K562 (cell line): ENCODE results near the gene TBX1. TPM values are rescaled to one million over a fixed set of nuclear protein-coding genes. Genes with fewer than 3 reads are reported as not detected.
A peak's percentile ranks its signal among the peaks of the same experiment; 100 is the strongest.

Source experiments
- ATF4 ChIP-seq: fragments of 450-650 bp; formaldehyde crosslinking; IDR thresholded peaks from 2 replicates; pipeline ENCODE4 v1.4.0; 2022; ENCODE audit warnings: mild to moderate bottlenecking, moderate library complexity
- CHD4 ChIP-seq: fragments of 200-600 bp; sonication (generic); IDR thresholded peaks from 3 replicates; pipeline ENCODE4 v1.6.1; 2012; ENCODE audit warnings: low read depth, mild to moderate bottlenecking, mixed read lengths, low read length, inconsistent platforms; ENCODE audit not compliant: insufficient read depth, insufficient replicate concordance, poor library complexity, severe bottlenecking
- CSDE1 ChIP-seq, 2 experiments: fragments of 450-650 bp; IDR thresholded peaks; 2 replicates each; pipeline ENCODE4 v1.6.1; 2016; ENCODE audit warnings: mild to moderate bottlenecking in 1 of 2
- DEAF1 ChIP-seq: fragments of 450-650 bp; formaldehyde crosslinking; IDR thresholded peaks from 2 replicates; pipeline ENCODE4 v1.4.0; 2020; ENCODE audit warnings: mild to moderate bottlenecking, moderate library complexity
- ELF4 ChIP-seq: fragments of 450-650 bp; formaldehyde crosslinking; IDR thresholded peaks from 2 replicates; pipeline ENCODE4 v1.4.0; 2022; ENCODE audit warnings: missing genetic modification characterization
- FOS ChIP-seq: IDR thresholded peaks from 3 replicates; pipeline ENCODE4 v1.6.1; 2011; ENCODE audit not compliant: insufficient read length; ENCODE audit errors: extremely low read depth
- GATAD2A ChIP-seq: fragments of 450-650 bp; IDR thresholded peaks from 2 replicates; pipeline ENCODE4 v1.6.1; 2017
- HDAC1 ChIP-seq, 2 experiments: fragments of 450-650 bp; IDR thresholded peaks; 2 replicates each; pipeline ENCODE4 v1.6.1; 2016 to 2017; ENCODE audit warnings: inconsistent platforms in 1 of 2, mild to moderate bottlenecking in 1 of 2, moderate library complexity in 1 of 2
- HDAC6 ChIP-seq: IDR thresholded peaks from 2 replicates; pipeline ENCODE4 v1.6.1; 2012; ENCODE audit warnings: low read depth, mild to moderate bottlenecking, control low read depth, inconsistent platforms, low read length, moderate library complexity
- HES1 ChIP-seq: fragments of 450-650 bp; IDR thresholded peaks from 2 replicates; pipeline ENCODE4 v1.6.1; 2016; ENCODE audit warnings: low read depth, mild to moderate bottlenecking, moderate library complexity
- MYNN ChIP-seq, 2 experiments: sonication (generic); formaldehyde crosslinking in 1 of 2; IDR thresholded peaks; 2 replicates each; pipeline versions ENCODE4 v1.5.0 to v1.6.1; 2016 to 2020; ENCODE audit warnings: antibody characterized with exemption in 1 of 2, missing genetic modification reagents in 1 of 2
- PHF21A ChIP-seq: fragments of 450-650 bp; IDR thresholded peaks from 2 replicates; pipeline ENCODE4 v1.6.1; 2017; ENCODE audit warnings: low read depth, borderline replicate concordance
- PRDM10 ChIP-seq: fragments of 450-650 bp; IDR thresholded peaks from 2 replicates; pipeline ENCODE4 v1.6.1; 2018; ENCODE audit not compliant: partially characterized antibody
- STAT6 ChIP-seq: sonication (generic); formaldehyde crosslinking; IDR thresholded peaks from 2 replicates; pipeline ENCODE4 v1.8.1; 2023; ENCODE audit warnings: mild to moderate bottlenecking, missing genetic modification reagents
- ZBED1 ChIP-seq: IDR thresholded peaks from 2 replicates; pipeline ENCODE4 v1.6.1; 2014
- ZZZ3 ChIP-seq: fragments of 450-650 bp; IDR thresholded peaks from 2 replicates; pipeline ENCODE4 v1.6.1; 2016; ENCODE audit warnings: antibody characterized with exemption, mild to moderate bottlenecking, moderate library complexity
- polyA plus RNA-seq, 8 experiments: library from polyadenylated mRNA; depleted of rRNA in 4 of 8; stranded (reverse) in 5 of 8; unstranded in 3 of 8; fragments of >200 nt; fragmentation: Nextera tagmentation in 2 of 8; fragmentation: Illumina TruSeq in 1 of 8; extraction: Ambion mirVana in 2 of 8; extraction: Trizol in 1 of 8; gene quantifications; 2 replicates each; pipeline versions ENCODE4 v1.2.1 to v1.2.3, GENCODE V29; 2011 to 2014; ENCODE audit warnings: inconsistent platforms in 1 of 8, missing spikeins in 1 of 8
- total RNA-seq, 7 experiments: library from RNA; depleted of rRNA in 6 of 7; stranded (reverse); fragments of >200 nt in 6 of 7; fragmentation: Illumina TruSeq in 2 of 7; extraction: Trizol in 2 of 7; gene quantifications; 2 replicates each; pipeline versions ENCODE4 v1.2.1 to v1.2.3, GENCODE V29; 2011 to 2021; ENCODE audit warnings: low replicate concordance in 1 of 7

The TBX1 gene
- total and polyA plus RNA-seq, 9 of the 15 experiments (the other 6 are each of a cell fraction or from before 2014, with no cell fraction given) = 0.07 to 35.0 (median 3.9) TPM

- TF ChIP-seq CSDE1 (IDR thresholded peaks at IDR 0.05) (no peak), STAT6 (CRISPR knock-in tag) (peak; percentile 91; the same call in 1 of the 2 replicates), DEAF1 (CRISPR knock-in tag) (no peak), HDAC6 (0 out of 2 replicates have a peak, but pooled peaks have one; percentile 77), ZBED1 (peak; percentile 30; the same call in 1 of the 2 replicates), HES1 (no peak), CHD4 (peak; percentile 95), HDAC1 (IDR thresholded peaks at IDR 0.05) (peak in 1 of 2 experiments; percentile 87; a peak in 2 of 4 replicates), ELF4 (CRISPR knock-in tag) (no peak), PHF21A (peak; percentile 47; the same call in 1 of the 2 replicates), ZZZ3 (no peak), ATF4 (CRISPR knock-in tag) (no peak), FOS (no peak), PRDM10 (peak; percentile 21), GATAD2A (peak; percentile 95), MYNN (IDR thresholded peaks at IDR 0.05) (no peak), MYNN (CRISPR knock-in tag; IDR thresholded peaks at IDR 0.05) (no peak)
These were observed 46.8 kb upstream of the TBX1 start (continued) for GRCh38 chr22:19713650-19714311.
